Fibroblast of the conjunctiva (primary cell): ENCODE measurements around the gene DOK6.
A peak's percentile ranks its signal among the peaks of the same experiment; 100 is the strongest.

ENCODE experiments used
- DNase-seq: peaks from one replicate; pipeline ENCODE4 v3.0.0-alpha.2; 2010; ENCODE audit warnings: low read depth

DOK6 gene

DNA sequence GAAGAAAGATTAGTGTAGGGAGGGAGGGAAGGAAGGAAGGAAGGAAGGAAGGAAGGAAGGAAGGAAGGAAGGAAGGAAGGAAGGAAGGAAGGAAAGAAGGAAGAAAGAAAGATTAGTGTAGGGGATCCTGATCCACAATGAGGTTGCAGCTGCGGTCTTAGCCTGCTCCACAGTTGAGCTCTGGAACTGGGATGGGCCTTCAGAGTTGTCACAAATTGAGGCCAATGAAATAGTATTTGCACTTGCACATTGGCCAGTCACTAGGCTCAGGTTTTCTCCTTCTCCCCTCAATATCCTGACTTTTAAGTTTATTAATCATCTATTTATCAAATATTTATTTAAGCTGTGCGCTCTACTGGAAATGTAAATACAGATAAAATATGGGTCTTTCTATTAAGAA is 34.3 kb downstream of the DOK6 start:
- no peak for DNase-seq

DNA sequence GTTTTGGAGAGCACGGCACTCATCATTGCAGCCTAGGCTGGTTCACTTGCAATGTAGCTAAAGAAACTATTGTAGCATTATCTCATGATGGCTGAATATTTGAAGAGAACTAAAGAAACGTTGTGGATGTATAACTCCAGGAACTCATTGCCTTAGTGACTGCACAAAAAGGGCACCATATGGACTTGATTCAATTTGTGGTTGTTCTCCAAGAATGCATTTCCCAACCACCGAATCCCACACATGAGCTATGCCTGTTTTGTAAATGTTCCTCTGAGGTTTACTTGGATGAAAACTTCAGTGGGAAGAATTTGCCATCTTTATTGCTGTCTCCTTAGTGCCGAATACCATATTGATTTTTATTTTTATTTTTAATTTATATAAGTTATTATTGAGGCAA is 43.5 kb downstream of the DOK6 start:
- DNase-seq: peak; percentile 36

DNA sequence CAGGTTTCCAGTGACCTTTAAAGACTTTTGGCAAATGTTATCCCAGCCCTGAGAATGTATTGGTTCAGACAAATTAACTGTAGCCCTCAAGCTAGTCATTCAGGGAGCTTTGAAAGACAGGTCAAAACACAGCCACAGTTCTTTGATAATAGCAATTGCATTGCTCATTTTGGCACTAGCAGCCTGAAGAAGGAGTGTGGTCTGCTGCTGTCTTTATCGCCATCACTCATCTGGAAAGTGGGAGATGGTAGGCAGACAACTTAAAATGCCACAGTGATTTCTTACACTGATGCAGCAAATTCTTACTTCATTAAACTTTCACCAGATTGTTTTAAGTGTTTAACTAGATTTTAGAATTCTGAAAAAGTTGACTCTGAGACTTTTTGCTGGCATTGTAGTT is 47.2 kb downstream of the DOK6 start:
- DNase-seq: no peak

DNA sequence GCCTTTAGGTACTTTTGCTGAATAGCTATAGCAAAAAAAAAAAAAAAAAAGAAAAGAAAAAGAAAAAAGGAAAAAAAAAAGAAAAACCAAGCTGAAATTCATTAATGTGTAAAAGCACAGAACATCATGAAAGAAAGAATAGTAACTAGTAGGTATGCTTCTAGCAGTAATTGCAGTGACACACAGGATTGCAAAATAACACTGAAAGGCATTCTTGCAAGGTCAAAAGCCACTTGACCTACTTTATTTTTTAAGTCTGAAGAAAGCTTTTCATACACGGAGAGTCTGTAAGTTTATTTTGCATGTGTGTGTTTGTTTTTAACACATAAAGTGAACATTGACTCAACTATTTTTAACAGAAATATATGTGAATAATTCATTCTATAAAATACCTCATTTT is 54.4 kb downstream of the DOK6 start:
- DNase-seq: no peak

DNA sequence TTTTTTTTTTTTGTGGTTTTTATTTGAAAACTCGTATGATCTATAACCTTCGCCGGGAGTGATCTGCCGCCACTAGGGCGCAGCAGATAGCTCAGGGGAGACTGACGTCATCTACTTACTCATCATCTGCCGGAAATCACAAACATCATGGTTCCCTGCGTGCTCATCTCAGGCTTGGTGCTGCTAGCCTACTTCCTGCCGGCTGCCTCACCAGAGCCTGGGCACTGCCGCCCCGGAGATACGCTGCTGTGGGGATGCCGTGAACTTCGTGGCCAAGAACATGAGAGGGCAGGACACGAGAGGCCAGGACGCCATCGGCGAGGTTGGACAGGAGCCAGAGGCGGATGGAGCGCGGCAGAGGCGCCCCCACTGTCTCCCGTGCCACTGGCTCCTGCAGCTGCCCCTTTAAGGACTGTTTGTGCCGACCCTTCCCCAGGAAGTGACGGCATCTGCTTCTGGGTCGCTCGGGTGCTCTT is 68.8 kb downstream of the DOK6 start:
- no peak for DNase-seq

DNA sequence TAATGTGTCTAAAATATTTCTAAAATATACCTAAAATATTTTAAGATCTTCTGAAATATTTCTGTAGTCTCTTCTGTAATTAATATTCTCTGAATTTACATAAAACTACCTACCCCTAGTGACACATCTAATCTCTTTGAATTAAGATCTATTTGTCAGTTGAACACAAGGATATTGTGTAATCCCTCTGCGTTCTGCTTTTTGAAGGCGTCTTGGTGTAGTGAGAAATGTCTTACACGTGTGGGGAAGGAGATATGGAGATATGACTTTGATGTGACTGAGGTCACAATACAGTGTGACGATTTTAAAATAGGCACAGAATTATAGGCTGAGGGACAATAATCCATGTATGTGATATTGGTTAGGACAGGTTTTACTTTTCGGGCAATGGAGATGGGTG is 79.8 kb downstream of the DOK6 start:
- no peak for DNase-seq

DNA sequence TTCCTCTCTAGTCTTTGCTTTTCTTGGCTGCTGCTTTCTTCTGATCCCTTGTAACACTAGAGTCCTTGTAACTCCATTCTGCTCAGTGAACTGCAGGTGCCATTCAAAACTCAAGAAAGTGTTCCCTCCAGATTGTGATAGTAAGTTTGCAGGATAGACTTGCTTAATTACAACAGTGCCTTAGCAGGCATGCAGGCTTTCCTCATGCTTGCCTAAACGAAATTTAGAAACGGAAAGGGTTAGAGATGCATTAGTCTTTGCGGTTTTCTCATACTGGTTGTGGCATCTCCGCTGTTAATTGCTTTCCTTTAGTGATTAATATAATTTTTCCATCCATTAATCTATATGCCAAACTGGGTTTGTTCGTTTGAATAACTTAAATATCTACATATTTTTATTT is 82.9 kb downstream of the DOK6 start:
- DNase-seq: no peak

DNA sequence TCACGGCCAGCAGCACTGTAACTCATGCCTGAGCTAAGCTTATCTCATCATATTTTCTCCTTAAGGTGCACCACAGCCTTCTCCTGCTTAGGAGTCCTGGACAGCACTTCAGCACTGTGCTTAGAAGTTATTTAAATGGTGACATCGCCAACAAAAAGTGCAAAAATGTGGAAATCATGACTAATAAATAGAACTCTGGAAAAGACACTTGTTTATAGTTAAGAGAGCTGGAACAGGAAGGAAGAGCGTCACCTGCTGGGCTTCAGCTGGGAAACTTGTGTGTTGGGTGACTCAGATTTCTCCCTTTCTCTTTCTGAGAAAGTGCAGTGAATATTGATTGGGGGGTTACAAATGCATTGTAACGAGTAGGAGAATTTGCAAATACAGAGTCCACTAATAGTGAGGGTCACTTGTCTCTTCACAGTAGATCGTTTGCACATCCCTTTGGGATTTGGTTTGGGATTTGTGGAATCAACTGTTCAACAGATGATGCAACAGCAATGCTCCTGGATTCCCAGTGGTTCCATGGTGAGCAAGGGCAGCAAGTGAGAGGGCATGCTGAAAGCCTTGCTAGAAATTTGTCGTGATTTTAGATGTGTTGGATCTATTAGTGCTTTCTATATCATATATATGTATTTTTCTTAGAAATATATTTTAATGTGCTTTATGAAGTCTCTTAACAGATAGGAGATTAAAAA is 84.2 kb downstream of the DOK6 start:
- peak; percentile 16 for DNase-seq

DNA sequence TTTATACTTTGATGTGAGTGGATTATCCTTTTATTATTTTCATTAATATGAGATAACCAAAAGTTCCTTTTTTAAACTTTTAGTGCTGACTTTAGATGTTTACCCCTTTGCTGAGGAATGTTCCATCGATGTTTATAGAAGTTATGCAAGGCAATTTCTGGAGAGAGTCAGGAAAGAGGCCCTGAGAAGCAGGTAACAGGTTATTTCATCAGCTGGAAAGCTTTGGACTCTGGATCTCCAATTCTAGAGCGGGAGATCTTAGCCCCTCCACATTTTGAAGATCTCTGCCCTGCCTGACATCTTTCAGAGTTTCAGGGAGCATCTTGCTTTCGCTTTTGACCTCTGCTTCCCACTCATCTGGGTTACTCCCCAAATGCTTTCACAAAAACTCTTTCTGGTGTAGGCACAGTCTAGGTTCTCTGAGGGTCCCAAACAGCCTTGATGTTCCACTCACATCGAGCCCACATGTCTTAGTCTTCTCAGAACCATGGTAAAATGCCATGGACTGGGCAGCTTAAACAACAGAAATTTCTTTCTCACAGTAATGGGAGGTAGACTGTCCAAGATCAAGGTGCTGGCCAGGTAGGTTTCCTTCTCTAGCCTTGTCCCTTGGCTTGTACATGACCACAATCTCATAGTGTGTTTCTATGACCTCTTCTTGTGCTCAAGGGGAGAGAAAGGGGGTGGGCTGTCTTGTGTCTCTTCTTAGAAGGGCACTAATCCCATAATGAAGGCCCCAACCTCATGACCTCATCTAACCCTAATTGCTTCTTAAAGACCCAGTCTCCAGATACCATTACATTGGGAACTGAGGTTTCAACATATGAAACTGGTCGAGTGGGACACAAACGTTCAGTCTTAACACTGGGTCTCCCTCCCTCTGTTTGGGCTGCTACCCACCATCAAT is 87.1 kb downstream of the DOK6 start:
- DNase-seq: no peak

DNA sequence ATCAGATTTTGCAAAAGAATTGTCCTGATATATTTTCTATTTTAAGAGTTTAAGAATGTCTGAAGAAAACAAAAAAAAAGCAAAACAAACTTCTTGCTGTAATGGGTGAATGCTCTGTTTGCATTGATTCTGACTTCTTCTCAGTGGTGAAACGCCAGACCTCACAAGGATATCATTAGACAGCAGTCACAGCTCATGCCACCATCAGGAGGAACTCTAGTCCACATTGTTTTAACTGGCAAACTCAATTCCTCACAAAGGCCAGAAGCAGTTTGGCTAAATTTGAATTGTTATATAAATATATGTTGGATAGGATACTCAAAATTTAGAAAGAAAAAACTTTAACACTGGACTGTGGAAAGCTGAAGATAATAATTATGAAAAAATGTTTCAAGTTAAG is 89.4 kb downstream of the DOK6 start:
- DNase-seq: no peak

DNA sequence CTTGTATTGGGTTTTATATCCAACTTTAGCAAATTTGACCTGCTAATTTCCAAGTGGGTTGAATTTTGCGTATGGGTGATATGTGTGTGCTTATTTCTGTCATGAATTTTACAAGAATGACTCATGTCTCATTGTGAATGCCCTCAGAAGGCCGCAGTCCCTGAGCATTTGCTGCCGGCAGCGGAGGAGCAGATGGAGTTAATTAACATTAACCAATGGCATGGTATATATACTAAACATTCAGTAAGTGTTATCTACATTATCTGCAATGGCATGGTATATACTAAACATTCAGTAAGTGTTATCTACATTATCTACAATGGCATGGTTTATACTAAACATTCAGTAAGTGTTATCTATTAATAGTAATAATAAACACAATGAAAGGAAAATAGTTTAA is 90.1 kb downstream of the DOK6 start:
- DNase-seq: peak; percentile 64

DNA sequence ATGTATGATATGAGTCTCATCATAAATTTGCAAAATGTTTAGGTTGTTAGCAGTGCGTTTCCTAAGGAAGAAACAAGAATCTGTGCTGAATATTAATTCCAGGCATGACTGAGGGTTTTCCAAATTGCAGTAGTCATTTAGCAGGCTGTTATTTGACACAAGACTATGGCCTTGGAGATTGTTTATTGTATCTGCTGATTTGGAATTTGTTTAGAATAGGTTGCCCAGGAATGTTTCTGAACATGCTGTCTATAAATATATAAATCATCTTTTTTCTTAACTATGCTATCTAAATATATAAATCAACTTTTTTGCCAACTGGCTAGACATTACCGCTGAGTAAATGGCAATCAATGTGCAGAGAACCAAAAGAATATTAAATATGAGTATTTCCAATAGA is 90.9 kb downstream of the DOK6 start:
- no peak for DNase-seq

DNA sequence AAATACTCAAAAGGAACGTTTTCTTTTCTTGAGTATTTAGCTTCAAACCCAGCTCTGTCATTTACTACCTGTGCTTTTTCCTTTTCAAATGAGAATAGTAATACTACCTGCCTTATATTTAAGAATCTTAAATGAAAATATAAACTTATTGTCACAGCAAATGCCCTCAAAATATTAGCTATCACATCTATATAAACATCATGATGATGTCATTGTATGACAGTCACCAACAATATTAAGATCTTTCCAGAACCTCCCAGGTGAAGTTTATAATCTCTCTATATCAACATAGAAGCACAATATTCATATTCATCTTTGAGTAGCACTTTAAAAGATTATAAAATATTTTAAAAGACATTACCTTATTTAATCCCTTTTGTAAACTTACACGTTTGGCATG is 92.2 kb downstream of the DOK6 start:
- DNase-seq: no peak

DNA sequence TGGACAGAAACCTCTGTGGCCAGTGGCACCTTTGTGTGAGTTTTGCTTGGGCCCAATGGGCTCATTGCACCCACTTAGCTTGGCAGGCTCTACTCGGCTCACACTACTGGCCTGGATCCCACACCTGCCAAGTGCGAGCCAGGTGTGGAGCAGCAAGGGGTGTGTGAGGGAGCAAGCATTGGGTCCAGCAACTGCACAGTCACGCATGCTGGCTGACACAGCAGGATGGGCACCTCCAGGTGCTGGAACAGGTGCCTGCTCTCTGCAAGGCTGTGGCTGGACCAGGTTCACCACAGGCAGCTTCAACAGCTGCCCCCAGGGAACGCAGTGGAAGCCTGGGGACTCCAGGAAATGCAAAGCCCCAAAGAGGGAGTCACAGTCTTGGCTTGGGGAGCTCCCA is 94.2 kb downstream of the DOK6 start:
- no peak for DNase-seq

DNA sequence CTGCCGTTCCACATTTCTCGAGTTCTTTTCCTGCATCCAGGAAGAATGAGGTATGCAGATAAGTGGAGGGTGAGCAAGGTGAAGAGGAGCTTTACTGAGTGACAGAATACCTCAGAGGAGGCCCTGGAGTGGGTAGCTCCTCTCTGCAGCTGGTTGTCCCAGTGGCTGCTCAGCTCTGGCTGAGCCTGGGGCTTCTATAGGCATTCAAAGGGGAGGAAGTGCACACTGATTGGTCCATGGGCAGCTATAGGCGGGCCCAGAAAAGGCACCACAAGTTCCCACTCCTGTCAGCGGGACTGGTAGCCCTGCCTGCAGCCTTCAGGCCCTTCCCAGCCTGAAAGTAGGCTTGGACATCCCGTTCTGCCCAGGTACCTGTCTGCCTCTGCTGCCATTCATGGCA is 94.7 kb downstream of the DOK6 start:
- DNase-seq: no peak

DNA sequence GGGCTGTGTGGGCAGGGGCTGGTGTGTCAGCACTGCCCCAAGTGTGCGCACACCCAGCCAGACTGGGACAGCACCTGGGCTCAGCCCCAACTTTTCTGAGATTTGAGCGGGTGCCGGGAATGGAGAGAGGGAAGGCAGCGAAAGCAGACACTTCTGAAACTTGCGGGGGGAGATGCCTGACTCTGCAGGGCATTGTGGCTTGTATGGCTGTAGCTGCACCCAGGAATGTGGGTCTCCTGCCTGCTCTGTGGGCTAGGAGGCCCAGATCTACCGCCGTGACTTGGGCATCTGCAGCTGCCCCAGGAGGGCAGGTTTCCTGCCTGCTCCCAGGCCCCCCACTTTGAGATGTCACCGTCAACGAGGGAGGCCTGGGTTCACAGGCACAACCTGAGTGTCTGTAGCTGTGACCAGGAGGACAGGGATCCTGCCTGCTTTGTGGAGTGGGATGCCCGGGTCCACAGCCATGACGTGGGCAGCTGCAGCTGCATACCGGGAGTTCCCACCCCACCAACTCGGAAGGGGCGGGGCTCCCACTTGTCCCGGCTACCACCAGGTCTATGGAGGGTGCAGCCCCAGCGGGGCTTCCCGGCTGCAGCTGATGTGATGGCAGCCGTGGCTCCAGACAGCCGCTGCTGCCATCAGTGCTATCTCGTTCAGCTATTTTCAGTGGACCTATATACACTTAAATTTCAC is 95.3 kb downstream of the DOK6 start:
- no peak for DNase-seq

DNA sequence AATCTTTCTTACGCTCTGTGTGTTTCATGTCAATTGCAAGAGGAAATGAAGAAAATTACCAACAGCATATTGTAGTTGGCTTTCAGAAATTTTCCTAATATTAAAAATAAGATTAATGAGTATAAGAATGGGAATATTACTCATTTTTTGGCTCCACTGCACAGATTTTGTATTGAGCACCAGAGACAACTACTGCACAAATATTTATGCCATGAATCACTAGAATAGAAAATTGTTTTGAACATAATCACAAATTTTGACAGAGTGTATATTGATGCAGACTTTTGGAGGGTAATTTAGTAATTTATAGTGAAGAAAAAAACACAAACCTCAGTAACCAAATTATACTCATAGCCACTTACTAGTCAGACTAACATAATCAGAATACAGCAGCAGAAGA is 118.3 kb downstream of the DOK6 start:
- no peak for DNase-seq

DNA sequence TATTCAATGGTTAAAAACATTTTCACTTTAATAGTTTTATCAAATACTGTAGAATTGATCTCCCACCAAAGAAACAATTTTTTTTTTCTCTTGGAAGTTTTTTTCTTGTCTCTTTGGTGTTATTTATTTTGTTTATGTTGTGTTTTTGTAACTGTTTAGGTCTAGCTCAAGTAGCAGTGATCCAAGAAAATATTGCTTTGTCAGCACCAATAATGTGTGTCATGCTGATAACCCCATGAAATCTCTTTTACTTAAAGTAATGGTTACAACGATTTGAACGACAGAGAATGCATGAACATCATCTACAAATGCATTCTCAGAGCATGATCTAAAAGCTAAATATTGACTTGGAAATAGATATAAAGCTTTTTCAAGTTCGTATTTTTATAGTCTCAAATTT is 122.9 kb downstream of the DOK6 start:
- DNase-seq: no peak

DNA sequence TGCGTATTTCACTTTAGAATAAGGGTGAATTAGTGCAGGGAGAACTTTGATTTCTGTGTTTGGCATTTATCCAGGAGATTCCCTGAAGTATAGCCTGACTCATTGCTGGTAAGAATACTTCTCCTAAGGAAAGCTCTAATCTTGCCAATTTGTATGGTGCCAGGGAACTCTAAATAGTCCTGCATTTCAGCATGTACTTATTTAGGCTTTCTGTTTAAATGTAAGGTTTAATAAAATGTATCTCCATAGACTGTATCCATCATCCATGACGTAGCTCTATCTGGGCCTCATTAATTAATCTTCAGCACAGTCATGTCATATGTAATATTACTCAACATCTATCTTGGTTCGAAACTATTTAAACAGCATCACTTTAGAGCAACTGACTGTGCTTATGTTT is 127.7 kb downstream of the DOK6 start:
- peak; percentile 23 for DNase-seq

DNA sequence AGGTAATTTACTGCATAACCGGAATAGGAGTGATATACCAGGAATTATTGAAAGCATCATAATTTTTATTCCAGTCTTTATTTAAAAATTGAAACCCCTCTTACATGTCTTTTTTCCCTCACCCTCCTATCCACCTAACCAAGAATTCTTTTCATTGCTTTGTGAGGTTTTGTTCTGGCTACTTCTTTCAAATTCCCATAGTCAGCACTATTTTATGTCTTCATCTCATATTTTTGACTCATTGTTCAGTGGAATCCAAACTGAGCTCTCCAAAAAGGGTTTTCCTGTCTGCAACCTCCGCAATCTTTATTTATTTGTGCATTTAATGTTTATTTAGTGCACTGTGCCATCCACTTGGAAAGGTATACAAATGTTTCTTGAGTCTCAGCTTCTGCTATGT is 128.5 kb downstream of the DOK6 start:
- no peak for DNase-seq

DNA sequence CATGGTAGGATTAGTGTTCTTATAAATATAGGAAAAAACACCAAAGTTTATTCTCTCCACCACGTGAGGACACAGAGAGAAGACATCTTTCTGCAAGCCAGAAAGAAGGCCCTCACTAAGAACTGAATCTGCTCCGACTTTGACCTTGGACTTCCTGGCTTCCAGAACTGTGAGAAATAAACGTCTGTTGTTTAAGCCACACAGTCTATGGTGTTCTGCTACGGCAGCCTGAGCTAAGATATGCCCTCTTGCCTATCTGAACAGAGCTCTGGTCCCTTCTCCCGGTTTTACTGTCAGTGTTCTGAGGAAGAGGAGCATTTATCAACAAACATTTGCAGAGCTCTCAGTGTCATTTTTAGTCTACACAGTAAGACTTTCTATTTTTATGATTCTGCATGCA is 131.3 kb downstream of the DOK6 start:
- no peak for DNase-seq

DNA sequence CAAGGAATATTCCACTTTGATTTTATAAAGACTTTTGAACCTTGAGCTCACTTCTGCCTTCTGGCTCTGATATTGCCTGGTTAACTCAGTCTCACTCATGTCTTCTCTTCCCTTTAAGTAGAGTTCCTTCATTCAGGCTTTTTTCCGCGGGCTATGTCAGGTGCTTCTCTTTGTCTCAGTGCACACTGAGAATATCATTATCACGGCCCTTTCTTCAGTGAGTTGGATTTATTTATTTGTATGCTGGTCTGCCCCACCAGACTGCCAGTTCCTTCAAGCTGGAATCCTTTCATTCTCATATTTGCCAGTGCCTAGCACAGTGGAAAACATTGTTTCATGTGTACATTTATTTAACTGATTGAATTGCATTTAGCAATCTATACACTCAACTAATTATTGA is 136.5 kb downstream of the DOK6 start:
- no peak for DNase-seq

DNA sequence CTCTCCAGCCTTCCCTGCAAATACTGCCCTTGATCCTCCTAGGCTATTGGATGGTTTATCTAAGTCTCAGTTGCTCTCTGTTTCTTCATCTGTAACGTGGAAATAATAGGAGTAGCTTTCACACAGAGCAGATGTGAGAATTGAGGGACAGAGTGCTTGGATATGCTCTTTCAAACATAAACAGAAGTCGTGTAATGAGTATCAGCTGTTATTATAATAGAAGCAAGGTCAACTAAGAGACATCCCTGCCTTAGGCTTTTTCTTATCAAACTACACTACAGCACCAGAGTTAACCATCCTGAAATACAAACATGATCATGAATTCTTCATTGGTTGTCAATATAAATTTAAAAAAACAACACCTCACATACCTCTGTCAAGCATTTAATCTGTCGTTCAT is 138.2 kb downstream of the DOK6 start:
- peak; percentile 8 for DNase-seq
